Ovary (tissue), 9 donors: ENCODE results near the gene SGMS1. TPM values are rescaled to one million over a fixed set of nuclear protein-coding genes. Genes with fewer than 3 reads are reported as not detected.

Experiments
- DNase-seq, 5 donors: peaks; one replicate each; pipeline ENCODE4 v3.0.0-alpha.2; 2019 to 2020
- H3K27ac ChIP-seq, 2 donors: fragments of 200-600 bp; one replicate each; pipeline versions ENCODE4 v1.5.1 to v1.8.0; 2019 to 2022
- H3K27me3 ChIP-seq: fragments of 200-600 bp; one replicate; pipeline ENCODE4 v1.8.0; 2022
- H3K36me3 ChIP-seq: fragments of 200-600 bp; sonication (generic); one replicate; pipeline ENCODE4 v1.5.1; 2019
- H3K4me1 ChIP-seq: one replicate; pipeline ENCODE4 v1.8.1; 2013; ENCODE audit warnings: mild to moderate bottlenecking, moderate library complexity; ENCODE audit not compliant: insufficient read depth
- H3K4me3 ChIP-seq: fragments of 200-600 bp; sonication (generic); one replicate; pipeline ENCODE4 v1.5.1; 2017
- H3K9me3 ChIP-seq, 2 donors: fragments of 200-600 bp in 1 of 2; sonication (generic) in 1 of 2; one replicate each; pipeline versions ENCODE4 v1.5.1 to v1.8.1; 2013 to 2019; ENCODE audit warnings: mild to moderate bottlenecking in 1 of 2, moderate library complexity in 1 of 2
- EP300 ChIP-seq: sonication (generic); formaldehyde crosslinking; IDR thresholded peaks from one replicate; pipeline ENCODE4 v1.6.1; 2017; ENCODE audit warnings: antibody characterized with exemption
- POLR2A ChIP-seq: fragments of 450-650 bp; IDR thresholded peaks from one replicate; pipeline ENCODE4 v1.6.1; 2017; ENCODE audit warnings: antibody characterized with exemption, mild to moderate bottlenecking, moderate library complexity
- whole genome bisulfite sequencing, 3 donors: extraction: QIAGEN DNeasy Blood & Tissue Kit in 1 of 3; methylation state at CpG; one replicate each; pipeline versions ENCODE4 v1.1.5 to v1.1.7; 2013 to 2017; 5-methylcytosine and 5-hydroxymethylcytosine counted together
- intact Hi-C, 4 donors: fragments of 100-400 bp; cut with DNase I; formaldehyde crosslinking; loops; one replicate each; pipeline versions ENCODE4 v1.11.0 to v1.15.1; 2022 to 2023
- polyA plus RNA-seq, 2 donors: library from polyadenylated mRNA; stranded (reverse); fragments of 200-250 nt in 1 of 2; fragments of 350-450 nt in 1 of 2; fragmentation: Illumina TruSeq in 1 of 2; extraction: RNeasy Lipid Tissue Mini Kit (QIAGEN cat#74804) in 1 of 2; gene quantifications; one replicate each; pipeline ENCODE4 v1.2.3, GENCODE V29; 2013 to 2014
- small RNA-seq: library from RNA; depleted of rRNA; stranded (forward); fragments of <200 nt; gene quantifications from one replicate; pipeline ENCODE3, GENCODE V24; 2016
- total RNA-seq, 7 donors: library from RNA; depleted of rRNA in 2 of 7; stranded (reverse); fragments of >200 nt in 2 of 7; fragmentation: NEBNext Ultra II Directional in 3 of 7; extraction: Animal tissue kit (Norgen Biotek cat#: 25700) in 3 of 7; gene quantifications; one replicate each; pipeline versions ENCODE4 v1.1.0 to v1.2.4, GENCODE V29; 2016 to 2023
- TF ChIP-seq, protein P1 (sequence below), 3 donors: fragments of 450-650 bp in 2 of 3; fragments of 200-600 bp in 1 of 3; IDR thresholded peaks; one replicate each; pipeline versions ENCODE4 v1.5.1 to v1.8.0; 2016 to 2022; ENCODE audit warnings: antibody characterized with exemption in 3 of 3, mild to moderate bottlenecking in 1 of 3
- donor health status: DM: no; HTN: no; CAD: no; lungs with moderate emphysema.
- donor health status: DM: no; HTN: no; CAD: no.
- donor health status: Bipolar disorder and iron deficiency.
- donor health status: DM: yes; HTN: yes; CAD: no.
- donor health status: DM: no; HTN: no; CAD: no.
- donor health status: DM: yes; HTN: yes; CAD: no.

SGMS1 gene
- total and polyA plus RNA-seq, 9 donors, result 15.6 to 90.0 (median 39.0) TPM

DNA sequence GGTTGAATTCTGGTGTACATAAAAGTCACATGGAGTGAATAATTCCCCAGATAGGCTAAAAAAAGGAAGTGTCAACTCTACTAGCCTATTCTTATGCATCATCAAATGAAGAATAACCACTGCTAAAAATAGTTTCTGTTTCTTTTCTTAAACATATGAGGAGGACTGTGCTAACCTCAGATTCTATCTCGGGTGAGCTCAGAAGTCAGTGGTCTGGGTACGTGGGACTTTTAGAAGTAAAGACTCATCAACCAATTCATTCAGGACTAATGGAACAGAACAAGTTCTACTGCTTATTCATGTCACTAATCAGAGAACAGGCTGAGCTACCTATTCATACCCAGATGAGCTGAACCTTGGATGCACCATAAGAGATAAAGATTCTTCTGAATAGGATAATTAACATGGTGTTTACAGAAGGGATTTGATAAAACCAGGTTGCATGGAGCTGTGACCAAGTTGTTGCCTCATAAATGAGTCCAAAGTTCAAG lies 362.9 kb downstream of the SGMS1 start:
- intact Hi-C loops, result no loop called here
- no peaks in the 10 kb centered on the region for H3K4me1 ChIP-seq
- TF ChIP-seq, protein P1, sequence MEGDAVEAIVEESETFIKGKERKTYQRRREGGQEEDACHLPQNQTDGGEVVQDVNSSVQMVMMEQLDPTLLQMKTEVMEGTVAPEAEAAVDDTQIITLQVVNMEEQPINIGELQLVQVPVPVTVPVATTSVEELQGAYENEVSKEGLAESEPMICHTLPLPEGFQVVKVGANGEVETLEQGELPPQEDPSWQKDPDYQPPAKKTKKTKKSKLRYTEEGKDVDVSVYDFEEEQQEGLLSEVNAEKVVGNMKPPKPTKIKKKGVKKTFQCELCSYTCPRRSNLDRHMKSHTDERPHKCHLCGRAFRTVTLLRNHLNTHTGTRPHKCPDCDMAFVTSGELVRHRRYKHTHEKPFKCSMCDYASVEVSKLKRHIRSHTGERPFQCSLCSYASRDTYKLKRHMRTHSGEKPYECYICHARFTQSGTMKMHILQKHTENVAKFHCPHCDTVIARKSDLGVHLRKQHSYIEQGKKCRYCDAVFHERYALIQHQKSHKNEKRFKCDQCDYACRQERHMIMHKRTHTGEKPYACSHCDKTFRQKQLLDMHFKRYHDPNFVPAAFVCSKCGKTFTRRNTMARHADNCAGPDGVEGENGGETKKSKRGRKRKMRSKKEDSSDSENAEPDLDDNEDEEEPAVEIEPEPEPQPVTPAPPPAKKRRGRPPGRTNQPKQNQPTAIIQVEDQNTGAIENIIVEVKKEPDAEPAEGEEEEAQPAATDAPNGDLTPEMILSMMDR (IDR thresholded peaks at IDR 0.05), result no peak
- TF ChIP-seq EP300 (no peak), POLR2A (no peak)
- H3K4me3 ChIP-seq, result no peak overlapping the region
- no peaks in the 10 kb centered on the region for H3K36me3 ChIP-seq
- H3K27me3 ChIP-seq, result no peaks in the 10 kb centered on the region
- no peaks in the 10 kb centered on the region for H3K9me3 ChIP-seq
- WGBS, 3 donors, result 52 to 64% (median 60%) methylated on average over 2 of the region's 2 CpGs
- DNase-seq, result no peak
- H3K27ac ChIP-seq, result no peak overlapping the region

Small RNA genes within 50 kb of the gene (small RNA-seq; reads per million reads assigned to genes)
- gene RNU7-107P, result not detected

Other genes with a start within 250 kb of the SGMS1 start
- 1 to 10 TPM; 1.6 to 7.0 (median 3.6) TPM for gene ASAH2B, start 116.0 kb upstream of the SGMS1 start, total RNA-seq
- 1 to 10 TPM; 2.2 to 3.4 TPM for gene ASAH2B, start 116.0 kb upstream of the SGMS1 start, polyA plus RNA-seq